Calu3 (cell line): ENCODE data around the gene TXNDC5. TPM values are rescaled to one million over a fixed set of nuclear protein-coding genes. Genes with fewer than 3 reads are reported as not detected.

Source experiments
- BruUV-seq: library from RNA; stranded (reverse); fragments of 400-500 nt; replicated peaks from 2 replicates; lab custom pipeline; 2021; lab: Mats Ljungman, UMichigan
- CTCF ChIA-PET: fragments of 300-600 bp; sonication (Branson Sonifier 250); formaldehyde crosslinking; loops from one replicate; lab custom pipeline; 2022; ENCODE audit warnings: antibody characterized with exemption; lab: Charles Lee
- DNase-seq: peaks from one replicate; pipeline ENCODE4 v3.0.0; 2022
- H3K27ac Mint-ChIP-seq: one replicate; pipeline ENCODE4 v1.8.0; 2022; ENCODE audit warnings: mixed read lengths; ENCODE audit not compliant: unreplicated experiment
- H3K27me3 Mint-ChIP-seq: one replicate; pipeline ENCODE4 v1.8.0; 2022; ENCODE audit warnings: mixed read lengths; ENCODE audit not compliant: unreplicated experiment
- H3K36me3 Mint-ChIP-seq: one replicate; pipeline ENCODE4 v1.8.0; 2022; ENCODE audit warnings: mild to moderate bottlenecking, moderate library complexity, mixed read lengths; ENCODE audit not compliant: insufficient read depth, unreplicated experiment
- H3K4me1 Mint-ChIP-seq: one replicate; pipeline ENCODE4 v1.8.0; 2022; ENCODE audit warnings: mild to moderate bottlenecking, low read depth, mixed read lengths; ENCODE audit not compliant: unreplicated experiment
- H3K4me3 Mint-ChIP-seq: one replicate; pipeline ENCODE4 v1.8.0; 2022; ENCODE audit warnings: mild to moderate bottlenecking, low read depth, moderate library complexity, mixed read lengths; ENCODE audit not compliant: unreplicated experiment
- H3K9me3 Mint-ChIP-seq: one replicate; pipeline ENCODE4 v1.8.0; 2022; ENCODE audit warnings: low read depth, mixed read lengths; ENCODE audit not compliant: unreplicated experiment
- CTCF ChIP-seq: fragments of 200-600 bp; IDR thresholded peaks from one replicate; pipeline ENCODE4 v1.8.0; 2022; ENCODE audit warnings: antibody characterized with exemption; ENCODE audit not compliant: unreplicated experiment
- intact Hi-C: fragments of 100-400 bp; cut with micrococcal nuclease; formaldehyde crosslinking; loops from one replicate; pipeline ENCODE4 v1.10.0; 2022; ENCODE audit not compliant: unreplicated experiment
- total RNA-seq: library from RNA; stranded (reverse); gene quantifications from 2 replicates; pipeline ENCODE4 v1.2.3, GENCODE V29; 2022

The TXNDC5 gene
- total RNA-seq, 1 experiment from 2014 or later, result 111 TPM

GRCh38 chr6:7903673-7904072 lies 6.9 kb downstream of the TXNDC5 start:
- Mint-ChIP-seq H3K27ac (no peak overlapping the region), H3K9me3 (no peaks in the 10 kb centered on the region), H3K4me3 (no peak overlapping the region), H3K27me3 (no peaks in the 10 kb centered on the region), H3K36me3 (peaks cover 14% of the 10 kb centered on the region), H3K4me1 (peaks cover 8% of the 10 kb centered on the region)
- intact Hi-C loops, result no loop called here
- no peak for DNase-seq
- CTCF ChIA-PET, result no interaction called here
- no peak for TF ChIP-seq CTCF
- no TSS peak for BruUV-seq

DNA sequence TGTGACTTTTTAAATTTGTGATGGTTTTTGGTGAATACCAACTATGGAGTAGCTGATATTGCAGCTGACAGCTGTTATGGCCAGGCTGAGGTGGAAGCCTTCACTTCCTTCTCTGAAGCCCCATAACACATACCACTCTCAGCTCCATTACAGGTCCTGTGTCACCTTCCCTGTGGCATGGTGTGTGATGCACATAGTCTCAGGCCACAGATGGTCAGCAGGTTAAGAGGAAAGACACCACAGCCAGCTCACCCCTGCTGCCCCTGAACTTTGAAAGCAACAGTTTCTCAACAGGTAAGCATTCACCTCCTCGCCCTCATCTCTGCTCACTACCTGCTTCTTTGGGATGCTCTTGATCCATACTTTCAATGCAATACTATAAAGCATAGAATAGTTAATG lies 7.7 kb downstream of the TXNDC5 start:
- CTCF ChIA-PET, result no interaction called here
- Mint-ChIP-seq H3K36me3 (peaks cover 22% of the 10 kb centered on the region), H3K4me3 (no peak overlapping the region), H3K9me3 (no peaks in the 10 kb centered on the region), H3K4me1 (peaks cover 6% of the 10 kb centered on the region), H3K27ac (no peak overlapping the region), H3K27me3 (no peaks in the 10 kb centered on the region)
- no peak for DNase-seq
- intact Hi-C loops, result no loop called here
- BruUV-seq, result no TSS peak
- no peak for TF ChIP-seq CTCF

DNA sequence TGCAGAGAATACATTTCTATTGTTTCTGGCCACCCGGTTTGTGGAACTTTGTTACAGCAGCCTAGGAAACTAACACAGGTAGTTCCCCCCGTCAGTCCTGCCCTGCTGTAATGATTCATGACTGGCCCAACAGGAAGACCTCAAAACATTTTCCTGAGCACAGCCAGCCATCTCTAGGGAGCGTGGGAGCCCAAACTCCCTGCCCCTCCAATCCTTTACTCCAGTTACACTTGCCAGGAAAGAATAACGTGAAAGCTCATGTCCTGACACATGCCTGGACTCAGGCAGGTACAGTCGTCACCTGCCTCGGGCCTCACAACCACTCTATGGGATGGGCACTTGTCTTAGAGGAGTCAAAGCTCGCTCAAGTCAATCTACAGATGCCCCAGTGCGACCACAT lies 8.4 kb downstream of the TXNDC5 start:
- H3K4me1 Mint-ChIP-seq, result no peaks in the 10 kb centered on the region
- no peaks in the 10 kb centered on the region for H3K27me3 Mint-ChIP-seq
- peaks cover 24% of the 10 kb centered on the region for H3K36me3 Mint-ChIP-seq
- intact Hi-C loops, result no loop called here
- no peak for DNase-seq
- CTCF ChIA-PET, result no interaction called here
- no peak overlapping the region for H3K4me3 Mint-ChIP-seq
- TF ChIP-seq CTCF, result no peak
- no TSS peak for BruUV-seq
- no peak overlapping the region for H3K27ac Mint-ChIP-seq
- H3K9me3 Mint-ChIP-seq, result no peaks in the 10 kb centered on the region

DNA sequence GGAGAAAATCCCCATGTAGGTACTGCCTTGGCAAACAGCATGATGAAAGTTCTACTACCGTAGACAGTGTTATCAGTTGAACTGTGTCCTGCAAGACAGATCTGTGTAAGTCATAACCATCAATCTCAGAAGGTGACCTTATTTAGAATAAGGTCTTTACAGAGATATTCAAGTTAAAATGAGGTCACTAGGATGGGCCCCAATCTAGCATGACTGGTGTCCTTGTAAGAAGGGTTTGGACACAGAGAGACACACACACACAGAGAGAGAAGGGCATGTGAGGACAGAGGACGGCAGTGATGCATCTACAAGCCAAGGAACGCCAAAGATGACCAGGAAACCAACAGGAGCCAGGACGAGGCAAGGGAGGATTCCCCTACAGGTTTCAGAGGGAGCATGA lies 8.8 kb downstream of the TXNDC5 start:
- no TSS peak for BruUV-seq
- CTCF ChIA-PET, result no interaction called here
- Mint-ChIP-seq H3K4me3 (no peak overlapping the region), H3K36me3 (peaks cover 24% of the 10 kb centered on the region), H3K27me3 (no peaks in the 10 kb centered on the region), H3K9me3 (no peaks in the 10 kb centered on the region), H3K4me1 (no peaks in the 10 kb centered on the region), H3K27ac (no peak overlapping the region)
- no peak for TF ChIP-seq CTCF
- intact Hi-C loops, result no loop called here
- DNase-seq, result no peak

- Mint-ChIP-seq H3K27me3 (no peaks in the 10 kb centered on the region), H3K4me1 (no peaks in the 10 kb centered on the region), H3K9me3 (no peaks in the 10 kb centered on the region), H3K36me3 (peaks cover 24% of the 10 kb centered on the region), H3K4me3 (no peak overlapping the region), H3K27ac (no peak overlapping the region)
- no peak for TF ChIP-seq CTCF
- CTCF ChIA-PET, result no interaction called here
- intact Hi-C loops, result no loop called here
- no TSS peak for BruUV-seq
- DNase-seq, result no peak
Measured at GRCh38 chr6:7901056-7901455, 9.5 kb downstream of the TXNDC5 start.
